H9 (cell line): ENCODE measurements around the gene PARP8. TPM values are rescaled to one million over a fixed set of nuclear protein-coding genes. Genes with fewer than 3 reads are reported as not detected.

Experiments used
- DNase-seq: peaks from one replicate; pipeline ENCODE4 v3.0.0-alpha.2; 2017
- H2AFZ ChIP-seq: one replicate; pipeline ENCODE4 v1.6.1; 2013; ENCODE audit warnings: mild to moderate bottlenecking, low read length, control low read depth, moderate library complexity
- H2AK5ac ChIP-seq: 2 replicates; pipeline ENCODE4 v1.6.1; 2013; ENCODE audit warnings: low read length, control low read depth, mixed read lengths; ENCODE audit not compliant: insufficient read length
- H2BK120ac ChIP-seq: one replicate; pipeline ENCODE4 v1.6.1; 2013; ENCODE audit warnings: low read depth, mild to moderate bottlenecking, low read length, control low read depth, inconsistent platforms; ENCODE audit not compliant: poor library complexity, severe bottlenecking
- H2BK12ac ChIP-seq: 2 replicates; pipeline ENCODE4 v1.6.1; 2013; ENCODE audit warnings: low read length, control low read depth, mixed read lengths, low read depth; ENCODE audit not compliant: insufficient read length
- H2BK15ac ChIP-seq: 2 replicates; pipeline ENCODE4 v1.6.1; 2013; ENCODE audit warnings: low read depth, low read length, control low read depth
- H2BK20ac ChIP-seq: one replicate; pipeline ENCODE4 v1.6.1; 2013; ENCODE audit warnings: low read depth, mild to moderate bottlenecking, low read length, control low read depth, inconsistent platforms; ENCODE audit not compliant: poor library complexity, severe bottlenecking
- H2BK5ac ChIP-seq: 2 replicates; pipeline ENCODE4 v1.6.1; 2013; ENCODE audit warnings: low read length, control low read depth, mixed read lengths; ENCODE audit not compliant: insufficient read length
- H3K14ac ChIP-seq: 2 replicates; pipeline ENCODE4 v1.6.1; 2013; ENCODE audit warnings: low read length, control low read depth; ENCODE audit not compliant: insufficient read depth
- H3K18ac ChIP-seq: 2 replicates; pipeline ENCODE4 v1.6.1; 2013; ENCODE audit warnings: low read depth, mild to moderate bottlenecking, mixed read lengths, low read length, control low read depth; ENCODE audit not compliant: insufficient read length
- H3K23ac ChIP-seq: 2 replicates; pipeline ENCODE4 v1.6.1; 2013; ENCODE audit warnings: low read length, control low read depth, mixed read lengths, low read depth; ENCODE audit not compliant: insufficient read length
- H3K23me2 ChIP-seq: 2 replicates; pipeline ENCODE4 v1.6.1; 2013; ENCODE audit warnings: low read depth, mild to moderate bottlenecking, mixed read lengths, low read length, control low read depth; ENCODE audit not compliant: insufficient read length, poor library complexity, severe bottlenecking
- H3K27ac ChIP-seq: 2 replicates; pipeline ENCODE4 v1.5.1; 2013; ENCODE audit warnings: low read length, control low read depth, mixed read lengths, low read depth; ENCODE audit not compliant: insufficient read length
- H3K27me3 ChIP-seq: 2 replicates; pipeline ENCODE4 v1.6.1; 2013; ENCODE audit warnings: low read length, control low read depth, inconsistent platforms; ENCODE audit not compliant: insufficient read depth
- H3K4ac ChIP-seq: 2 replicates; pipeline ENCODE4 v1.6.1; 2013; ENCODE audit warnings: low read depth, mild to moderate bottlenecking, control low read depth, inconsistent platforms, low read length, moderate library complexity
- H3K4me1 ChIP-seq: 2 replicates; pipeline ENCODE4 v1.6.1; 2013; ENCODE audit warnings: low read length, control low read depth, inconsistent platforms; ENCODE audit not compliant: insufficient read depth
- H3K4me2 ChIP-seq: 2 replicates; pipeline ENCODE4 v1.6.1; 2013; ENCODE audit warnings: low read length, control low read depth, mixed read lengths; ENCODE audit not compliant: insufficient read length, insufficient read depth
- H3K56ac ChIP-seq: 2 replicates; pipeline ENCODE4 v1.6.1; 2013; ENCODE audit warnings: low read depth, mild to moderate bottlenecking, mixed read lengths, low read length, control low read depth; ENCODE audit not compliant: insufficient read length
- H3K79me1 ChIP-seq: 2 replicates; pipeline ENCODE4 v1.6.1; 2013; ENCODE audit warnings: low read depth, mild to moderate bottlenecking, moderate library complexity, low read length, control low read depth, inconsistent platforms; ENCODE audit not compliant: insufficient read depth, poor library complexity, severe bottlenecking
- H3K79me2 ChIP-seq: 2 replicates; pipeline ENCODE4 v1.6.1; 2013; ENCODE audit warnings: low read length, control low read depth, inconsistent platforms; ENCODE audit not compliant: insufficient read depth
- H3K9ac ChIP-seq: 2 replicates; pipeline ENCODE4 v1.6.1; 2013; ENCODE audit warnings: low read length, control low read depth, mixed read lengths; ENCODE audit not compliant: insufficient read length; ENCODE audit errors: extremely low read depth
- H3K9me3 ChIP-seq: one replicate; pipeline ENCODE4 v1.6.1; 2013; ENCODE audit warnings: low read depth, low read length, inconsistent platforms; ENCODE audit not compliant: control insufficient read depth
- H3T11ph ChIP-seq: one replicate; pipeline ENCODE4 v1.6.1; 2013; ENCODE audit warnings: mild to moderate bottlenecking, low read length, control low read depth, inconsistent platforms
- H4K20me1 ChIP-seq: one replicate; pipeline ENCODE4 v1.6.1; 2013; ENCODE audit not compliant: control insufficient read depth, insufficient read length, insufficient read depth
- H4K5ac ChIP-seq: 2 replicates; pipeline ENCODE4 v1.6.1; 2013; ENCODE audit warnings: low read depth, mild to moderate bottlenecking, mixed read lengths, low read length, control low read depth; ENCODE audit not compliant: insufficient read length
- H4K8ac ChIP-seq: replicated peaks from 2 replicates; pipeline ENCODE4 v1.6.1; 2013; ENCODE audit warnings: low read length, control low read depth, mixed read lengths, low read depth; ENCODE audit not compliant: insufficient read length
- H4K91ac ChIP-seq: 2 replicates; pipeline ENCODE4 v1.6.1; 2013; ENCODE audit warnings: low read depth, mild to moderate bottlenecking, moderate library complexity, mixed read lengths, low read length, control low read depth; ENCODE audit not compliant: insufficient read length
- H3K27ac Mint-ChIP-seq, 3 experiments: 2 replicates in 2 of 3; 3 replicates in 1 of 3; pipeline ENCODE4 v1.8.0; 2020 to 2021; ENCODE audit warnings: mixed read lengths in 3 of 3, mild to moderate bottlenecking in 1 of 3, moderate library complexity in 1 of 3
- H3K27me3 Mint-ChIP-seq: 2 replicates; pipeline ENCODE4 v1.8.0; 2021; ENCODE audit warnings: low read depth, mild to moderate bottlenecking, moderate library complexity, mixed read lengths
- H3K36me3 Mint-ChIP-seq, 3 experiments: 2 replicates in 2 of 3; 3 replicates in 1 of 3; pipeline ENCODE4 v1.8.0; 2020 to 2021; ENCODE audit warnings: low read depth in 3 of 3, mixed read lengths in 3 of 3; ENCODE audit not compliant: insufficient read depth in 1 of 3
- H3K4me1 Mint-ChIP-seq, 2 experiments: 2 replicates each; pipeline ENCODE4 v1.8.0; 2020; ENCODE audit warnings: mixed read lengths in 2 of 2
- H3K4me3 Mint-ChIP-seq, 2 experiments: 2 replicates in 1 of 2; 3 replicates in 1 of 2; pipeline ENCODE4 v1.8.0; 2020 to 2021; ENCODE audit warnings: mild to moderate bottlenecking in 2 of 2, mixed read lengths in 2 of 2, moderate library complexity in 1 of 2
- H3K9me3 Mint-ChIP-seq, 2 experiments: 2 replicates in 1 of 2; 3 replicates in 1 of 2; pipeline ENCODE4 v1.8.0; 2020; ENCODE audit warnings: mild to moderate bottlenecking in 2 of 2, mixed read lengths in 2 of 2, moderate library complexity in 1 of 2
- CTCF ChIP-seq: fragments of 200-600 bp; sonication (generic); conservative IDR thresholded peaks from 3 replicates; pipeline ENCODE4 v1.8.0; 2021; ENCODE audit warnings: antibody characterized with exemption, mild to moderate bottlenecking
- WGBS: extraction: QIAGEN DNeasy Blood & Tissue Kit; methylation state at CpG from one replicate; pipeline ENCODE4 v1.1.7; 2013; ENCODE audit warnings: missing lambda C conversion rate, low lambda C conversion rate, mixed read lengths; ENCODE audit not compliant: insufficient read length; ENCODE audit errors: extremely low coverage; 5-methylcytosine and 5-hydroxymethylcytosine counted together
- total RNA-seq: library from RNA; stranded (reverse); gene quantifications from 2 replicates; pipeline ENCODE4 v1.2.1, GENCODE V29; 2021

Gene PARP8
- total RNA-seq, 1 experiment from 2014 or later: 34.0 TPM

DNA sequence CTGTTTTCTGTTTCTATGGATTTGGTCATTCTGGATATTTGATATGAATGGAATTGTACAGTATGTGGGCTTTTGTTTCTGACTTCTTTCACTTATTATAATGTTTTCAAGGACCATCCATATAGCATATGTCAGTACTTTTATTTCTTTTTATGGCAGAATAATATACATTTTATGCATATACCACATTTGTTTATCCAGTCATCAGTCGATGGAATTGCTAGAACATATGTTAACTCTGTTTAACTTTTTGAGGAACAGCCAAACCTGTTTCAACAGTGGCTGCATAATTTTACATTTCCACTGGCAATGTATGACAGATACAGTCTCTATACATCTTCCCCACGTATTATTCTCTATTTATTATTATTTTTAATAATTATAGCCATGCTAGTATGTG, 131.6 kb downstream of the PARP8 start:
- no peak overlapping the region for H2AK5ac ChIP-seq
- H3K79me2 ChIP-seq: no peaks in the 10 kb centered on the region
- H3K56ac ChIP-seq: no peak overlapping the region
- no peak overlapping the region for H4K91ac ChIP-seq
- no peak for DNase-seq
- H4K5ac ChIP-seq: no peak overlapping the region
- H3K4me2 ChIP-seq: no peak overlapping the region
- no peak overlapping the region for H3K18ac ChIP-seq
- no peak overlapping the region for H3K23ac ChIP-seq
- TF ChIP-seq CTCF: no peak
- H3K36me3 Mint-ChIP-seq: peaks cover 21 to 39% (median 28%) of the 10 kb centered on the region in 3 experiments
- no peaks in the 10 kb centered on the region for H3K4me1 Mint-ChIP-seq
- no peaks in the 10 kb centered on the region for H4K20me1 ChIP-seq
- H3K14ac ChIP-seq: no peak overlapping the region
- no peak overlapping the region for H2BK120ac ChIP-seq
- no peak overlapping the region for H2BK12ac ChIP-seq
- no peaks in the 10 kb centered on the region for H3K27me3 ChIP-seq
- H3K9ac ChIP-seq: no peak overlapping the region
- no peak overlapping the region for H3K4ac ChIP-seq
- H3K9me3 Mint-ChIP-seq: peaks cover 3 to 4% of the 10 kb centered on the region in 2 experiments; a peak in 2 of 5 replicates
- H2AFZ ChIP-seq: no peak overlapping the region
- no peaks in the 10 kb centered on the region for H3K4me1 ChIP-seq
- H3K27ac ChIP-seq: no peak overlapping the region
- no peak overlapping the region for H3K4me3 Mint-ChIP-seq
- H3K79me1 ChIP-seq: no peaks in the 10 kb centered on the region
- no peaks in the 10 kb centered on the region for H3K9me3 ChIP-seq
- H3K23me2 ChIP-seq: no peaks in the 10 kb centered on the region
- no peak overlapping the region for H4K8ac ChIP-seq
- no peaks in the 10 kb centered on the region for H3K27me3 Mint-ChIP-seq
- H3K27ac Mint-ChIP-seq: no peak overlapping the region
- no peak overlapping the region for H2BK15ac ChIP-seq
- no peak overlapping the region for H2BK5ac ChIP-seq
- no peak overlapping the region for H3T11ph ChIP-seq
- H2BK20ac ChIP-seq: no peak overlapping the region
- WGBS: no CpG with 5 or more reads among the region's 2 CpGs
